T-helper 2 cell (primary cell): Measurements from ENCODE around the gene FAM120A.

ENCODE experiments used
- DNase-seq, 5 experiments: peaks; one replicate each; pipeline versions ENCODE4 v3.0.0 to v3.0.0-alpha.2; 2012 to 2022

Gene FAM120A

GRCh38 chr9:93558503-93558902 is 107.0 kb downstream of the FAM120A start:
- no peak for DNase-seq

GRCh38 chr9:93560991-93561390 is 109.5 kb downstream of the FAM120A start:
- DNase-seq: no peak

GRCh38 chr9:93562157-93562556 is 110.7 kb downstream of the FAM120A start:
- DNase-seq: no peak

GRCh38 chr9:93565089-93565488 is 113.6 kb downstream of the FAM120A start:
- DNase-seq: peak in 1 of 5 experiments; percentile 35

- DNase-seq: peak; percentile 97 to 99 (median 98)
These were observed 115.2 kb downstream of the FAM120A start for GRCh38 chr9:93566408-93567270.

- DNase-seq: peak in 1 of 5 experiments; percentile 17
These were observed 115.9 kb downstream of the FAM120A start for GRCh38 chr9:93567271-93567959.

- DNase-seq: no peak
These were observed 116.7 kb downstream of the FAM120A start for GRCh38 chr9:93568169-93568568.

GRCh38 chr9:93569621-93570174 is 118.2 kb downstream of the FAM120A start:
- DNase-seq: no peak

GRCh38 chr9:93572221-93572620 is 120.7 kb downstream of the FAM120A start:
- no peak for DNase-seq

- no peak for DNase-seq
These were observed 121.4 kb downstream of the FAM120A start for GRCh38 chr9:93572636-93573515.

GRCh38 chr9:93573516-93573828 is 122.0 kb downstream of the FAM120A start:
- DNase-seq: no peak

- no peak for DNase-seq
These were observed 122.8 kb downstream of the FAM120A start for GRCh38 chr9:93574091-93574899.

GRCh38 chr9:93574900-93575795 is 123.7 kb downstream of the FAM120A start:
- no peak for DNase-seq

- DNase-seq: peak in 4 of 5 experiments; percentile 32 to 64 (median 46)
These were observed 124.3 kb downstream of the FAM120A start for GRCh38 chr9:93575796-93576257.

GRCh38 chr9:93576258-93577077 is 125.0 kb downstream of the FAM120A start, which contains the start of gene PHF2:
Gene PHF2, plus strand, starts transcription at chr9:93576584. Its CDS starts 190 bp downstream, at chr9:93576774.
- peak in 3 of 5 experiments; percentile 8 to 55 (median 22) for DNase-seq

- peak in 2 of 5 experiments; percentile 15 to 33 for DNase-seq
These were observed 125.8 kb downstream of the FAM120A start for GRCh38 chr9:93577078-93577974.

- no peak for DNase-seq
These were observed 126.6 kb downstream of the FAM120A start for GRCh38 chr9:93577975-93578682.

- no peak for DNase-seq
These were observed 127.4 kb downstream of the FAM120A start for GRCh38 chr9:93578844-93579243.
